CD4-positive, alpha-beta T cell (primary cell): ENCODE measurements around the gene DENND4A. TPM values are rescaled to one million over a fixed set of nuclear protein-coding genes. Genes with fewer than 3 reads are reported as not detected.
A peak's percentile ranks its signal among the peaks of the same experiment; 100 is the strongest.
"Not testable (repeated sequence)": the region's sequence is repeated elsewhere in the genome, so short reads cannot be mapped to it uniquely, and the experiment has no call there.

ENCODE experiments used
- ATAC-seq: fragments of 200-7000 bp; cut with Tn5 transposase; one replicate; pipeline ENCODE4 v1.10.0; 2022; ENCODE audit warnings: mild to moderate bottlenecking; ENCODE audit not compliant: poor library complexity
- CTCF ChIA-PET: fragments of 350-600 bp; sonication (Branson Sonifier 250); formaldehyde crosslinking; loops from one replicate; lab custom pipeline; 2021; ENCODE audit warnings: antibody characterized with exemption, inconsistent platforms; lab: Charles Lee
- POLR2A ChIA-PET: fragments of 350-600 bp; sonication (Branson Sonifier 250); formaldehyde crosslinking; loops from one replicate; lab custom pipeline; 2021; ENCODE audit warnings: antibody characterized with exemption, inconsistent platforms; lab: Charles Lee
- DNase-seq, 14 experiments: peaks; one replicate each; pipeline ENCODE4 v3.0.0-alpha.2; 2013 to 2020; ENCODE audit warnings: mixed read lengths in 2 of 14
- H3K27ac ChIP-seq, 2 donors: one replicate each; pipeline versions ENCODE4 v1.5.1 to v1.7.0; 2013; ENCODE audit warnings: low read length in 2 of 2, low read depth in 1 of 2, mild to moderate bottlenecking in 1 of 2
- H3K27me3 ChIP-seq, 2 experiments: 1 replicate in 1 of 2; 2 replicates in 1 of 2; pipeline versions ENCODE4 v1.6.1 to v1.7.0; 2013; ENCODE audit warnings: low read length in 2 of 2, control low read depth in 1 of 2, mild to moderate bottlenecking in 1 of 2, moderate library complexity in 1 of 2; ENCODE audit not compliant: insufficient read depth in 2 of 2, control insufficient read depth in 1 of 2
- H3K36me3 ChIP-seq: one replicate; pipeline ENCODE4 v1.6.1; 2013; ENCODE audit warnings: low read length, control low read depth; ENCODE audit not compliant: insufficient read depth
- H3K4me1 ChIP-seq: one replicate; pipeline ENCODE4 v1.6.1; 2013; ENCODE audit warnings: low read length, control low read depth; ENCODE audit not compliant: insufficient read depth
- H3K4me3 ChIP-seq: one replicate; pipeline ENCODE4 v1.5.1; 2013; ENCODE audit warnings: mild to moderate bottlenecking, low read length, moderate library complexity
- H3K9me3 ChIP-seq, 2 experiments: 1 replicate in 1 of 2; 2 replicates in 1 of 2; pipeline versions ENCODE4 v1.6.1 to v1.7.0; 2013; ENCODE audit warnings: low read length in 2 of 2, mild to moderate bottlenecking in 2 of 2, control low read depth in 1 of 2, moderate library complexity in 1 of 2; ENCODE audit not compliant: control insufficient read depth in 1 of 2, insufficient read depth in 1 of 2
- H3K27ac Mint-ChIP-seq: one replicate; pipeline ENCODE4 v1.8.0; 2020; ENCODE audit warnings: mixed read lengths
- H3K27me3 Mint-ChIP-seq: one replicate; pipeline ENCODE4 v1.8.0; 2021; ENCODE audit warnings: mixed read lengths
- H3K36me3 Mint-ChIP-seq: one replicate; pipeline ENCODE4 v1.8.0; 2021; ENCODE audit warnings: low read depth, mixed read lengths
- H3K4me1 Mint-ChIP-seq: one replicate; pipeline ENCODE4 v1.8.0; 2021; ENCODE audit warnings: low read depth, mixed read lengths
- H3K4me3 Mint-ChIP-seq: one replicate; pipeline ENCODE4 v1.8.0; 2020; ENCODE audit warnings: mild to moderate bottlenecking, mixed read lengths
- H3K9me3 Mint-ChIP-seq: one replicate; pipeline ENCODE4 v1.8.0; 2020; ENCODE audit warnings: mixed read lengths
- intact Hi-C, 2 experiments: fragments of 100-400 bp; cut with DNase I in 1 of 2; cut with micrococcal nuclease in 1 of 2; formaldehyde crosslinking; loops; one replicate each; pipeline versions ENCODE4 v1.15.1 to v1.9.0; 2023 to 2025; cut with DNase I, micrococcal nuclease
- total RNA-seq, 174 experiments: library from RNA in 2 of 174; stranded (reverse) in 2 of 174; gene quantifications; one replicate each; pipeline ENCODE4 v1.2.3 and lab custom pipeline; 2021 to 2026
- TF ChIP-seq, protein P1 (sequence below): fragments of 200-600 bp; IDR thresholded peaks from one replicate; pipeline ENCODE4 v1.8.0; 2022; ENCODE audit warnings: antibody characterized with exemption, mild to moderate bottlenecking

DENND4A gene
- total RNA-seq, 2 experiments from 2014 or later = 64.1 to 69.6 TPM

DNA sequence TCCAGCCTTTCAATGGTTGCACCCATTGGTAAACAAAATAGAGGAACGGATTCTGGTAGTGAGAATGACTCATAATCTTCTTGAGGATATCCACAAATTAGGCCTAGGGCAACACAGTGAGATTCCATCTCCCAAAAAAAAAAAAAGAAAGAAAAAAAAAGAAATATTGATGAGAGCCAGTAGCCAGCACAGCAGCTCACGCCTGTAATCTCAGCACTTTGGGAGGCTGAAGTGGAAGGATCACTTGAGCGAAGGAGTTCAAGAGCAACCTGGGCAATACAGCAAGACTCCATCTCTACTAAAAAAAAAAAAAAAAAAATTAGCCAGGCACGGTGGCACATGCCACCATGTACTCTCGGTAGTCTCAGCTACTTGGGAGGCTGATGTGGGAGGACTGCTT, 51.9 kb downstream of the DENND4A start:
- no peaks in the 10 kb centered on the region for H3K9me3 ChIP-seq
- CTCF ChIA-PET = interaction anchor here (0.8 kb wide), 1 partner anchor 97 kb away, joined by 3 read pairs; no protein-coding TSS in a partner anchor
- peaks cover 88% of the 10 kb centered on the region for H3K36me3 Mint-ChIP-seq
- H3K36me3 ChIP-seq = peaks cover 61% of the 10 kb centered on the region
- peaks cover 6% of the 10 kb centered on the region for H3K4me1 Mint-ChIP-seq
- intact Hi-C loops = loop anchor here in 1 of 2 experiments (5.0 kb wide), 1 partner anchor 42 kb away; no protein-coding TSS in a partner anchor
- H3K4me3 ChIP-seq = no peak overlapping the region
- DNase-seq (no peak), ATAC-seq (no peak)
- no peaks in the 10 kb centered on the region for H3K4me1 ChIP-seq
- H3K27ac Mint-ChIP-seq = peak overlapping the region; percentile 9
- no peaks in the 10 kb centered on the region for H3K27me3 Mint-ChIP-seq
- H3K27me3 ChIP-seq = no peaks in the 10 kb centered on the region
- H3K4me3 Mint-ChIP-seq = no peak overlapping the region
- POLR2A ChIA-PET = no interaction called here
- TF ChIP-seq, protein P1, sequence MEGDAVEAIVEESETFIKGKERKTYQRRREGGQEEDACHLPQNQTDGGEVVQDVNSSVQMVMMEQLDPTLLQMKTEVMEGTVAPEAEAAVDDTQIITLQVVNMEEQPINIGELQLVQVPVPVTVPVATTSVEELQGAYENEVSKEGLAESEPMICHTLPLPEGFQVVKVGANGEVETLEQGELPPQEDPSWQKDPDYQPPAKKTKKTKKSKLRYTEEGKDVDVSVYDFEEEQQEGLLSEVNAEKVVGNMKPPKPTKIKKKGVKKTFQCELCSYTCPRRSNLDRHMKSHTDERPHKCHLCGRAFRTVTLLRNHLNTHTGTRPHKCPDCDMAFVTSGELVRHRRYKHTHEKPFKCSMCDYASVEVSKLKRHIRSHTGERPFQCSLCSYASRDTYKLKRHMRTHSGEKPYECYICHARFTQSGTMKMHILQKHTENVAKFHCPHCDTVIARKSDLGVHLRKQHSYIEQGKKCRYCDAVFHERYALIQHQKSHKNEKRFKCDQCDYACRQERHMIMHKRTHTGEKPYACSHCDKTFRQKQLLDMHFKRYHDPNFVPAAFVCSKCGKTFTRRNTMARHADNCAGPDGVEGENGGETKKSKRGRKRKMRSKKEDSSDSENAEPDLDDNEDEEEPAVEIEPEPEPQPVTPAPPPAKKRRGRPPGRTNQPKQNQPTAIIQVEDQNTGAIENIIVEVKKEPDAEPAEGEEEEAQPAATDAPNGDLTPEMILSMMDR = no peak
- H3K27ac ChIP-seq = no peak overlapping the region
- H3K9me3 Mint-ChIP-seq = no peaks in the 10 kb centered on the region

DNA sequence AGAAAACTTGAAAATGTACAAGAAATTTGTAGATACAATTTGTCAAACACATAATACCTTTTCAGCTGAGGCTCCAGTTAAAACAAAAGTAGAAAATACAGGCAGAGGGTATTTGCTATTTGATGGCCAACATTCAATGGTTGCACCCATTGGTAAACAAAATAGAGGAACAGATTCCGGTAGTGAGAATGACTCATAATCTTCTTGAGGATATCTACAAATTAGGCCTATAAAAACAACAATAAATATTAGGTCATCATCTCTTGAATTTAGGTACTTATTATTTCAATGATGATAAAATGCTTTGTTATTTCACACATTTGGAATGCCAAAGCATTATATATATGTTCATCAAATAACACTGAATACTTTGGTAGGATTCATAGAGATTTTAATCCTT, 53.4 kb downstream of the DENND4A start:
- H3K36me3 ChIP-seq = peaks cover 61% of the 10 kb centered on the region
- H3K27me3 ChIP-seq = no peaks in the 10 kb centered on the region
- CTCF ChIA-PET = interaction anchor here (1.0 to 1.1 kb wide), 2 partner anchors 34 to 90 kb away, joined by 3 read pairs; no protein-coding TSS in a partner anchor

DNA sequence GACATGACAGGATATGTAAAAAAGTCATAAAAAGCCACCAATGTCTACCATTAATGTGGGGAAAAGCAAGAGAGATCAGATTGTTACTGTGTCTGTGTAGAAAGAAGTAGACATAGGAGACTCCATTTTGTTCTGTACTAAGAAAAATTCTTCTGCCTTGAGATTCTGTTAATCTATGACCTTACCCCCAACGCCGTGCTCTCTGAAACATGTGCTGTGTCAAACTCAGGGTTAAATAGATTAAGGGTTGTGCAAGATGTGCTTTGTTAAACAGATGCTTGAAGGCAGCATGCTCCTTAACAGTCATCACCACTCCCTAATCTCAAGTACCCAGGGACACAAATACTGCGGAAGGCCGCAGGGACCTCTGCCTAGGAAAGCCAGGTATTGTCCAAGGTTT, 58.5 kb downstream of the DENND4A start:
- H3K4me3 Mint-ChIP-seq, H3K9me3 Mint-ChIP-seq, H3K4me1 Mint-ChIP-seq, H3K27me3 Mint-ChIP-seq, POLR2A ChIA-PET, H3K27me3 ChIP-seq, ATAC-seq, DNase-seq, H3K9me3 ChIP-seq, intact Hi-C loops, H3K27ac Mint-ChIP-seq, H3K4me3 ChIP-seq, H3K4me1 ChIP-seq, H3K27ac ChIP-seq, CTCF ChIA-PET: not testable (repeated sequence)
- H3K36me3 Mint-ChIP-seq = peaks cover 86% of the 10 kb centered on the region
- H3K36me3 ChIP-seq = peaks cover 46% of the 10 kb centered on the region

More for the DNA sequence above, 53.4 kb downstream of the DENND4A start:
- Mint-ChIP-seq H3K27ac (no peak overlapping the region), H3K4me1 (peaks cover under 1% of the 10 kb centered on the region), H3K27me3 (no peaks in the 10 kb centered on the region), H3K4me3 (no peak overlapping the region), H3K9me3 (no peaks in the 10 kb centered on the region), H3K36me3 (peaks cover 93% of the 10 kb centered on the region)
- Histone ChIP-seq H3K9me3 (no peaks in the 10 kb centered on the region), H3K4me3 (no peak overlapping the region), H3K27ac (no peak overlapping the region), H3K4me1 (no peaks in the 10 kb centered on the region)
- intact Hi-C loops = no loop called here
- no peak for ATAC-seq
- POLR2A ChIA-PET = no interaction called here
- no peak for DNase-seq
- TF ChIP-seq, protein P1 = no peak

DNA sequence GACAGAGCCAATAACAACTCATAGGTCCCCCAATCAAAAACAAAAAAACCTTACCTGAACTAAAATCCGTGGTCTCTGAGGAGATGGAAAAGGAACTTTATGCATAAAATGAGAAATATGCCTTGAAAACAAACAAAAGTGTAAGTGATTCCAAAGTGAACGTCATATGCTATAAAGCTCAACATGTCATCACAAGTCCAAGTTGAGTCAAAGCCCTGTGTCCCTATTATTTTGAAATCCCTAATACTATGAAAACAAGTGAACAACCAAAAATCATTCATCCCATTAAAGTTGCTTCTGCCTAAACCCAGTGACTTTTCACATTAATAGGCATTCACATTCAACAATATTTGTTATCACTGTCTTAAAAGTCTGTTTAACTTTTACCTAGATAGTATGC, 59.4 kb downstream of the DENND4A start:
- H3K27ac ChIP-seq = no peak overlapping the region
- POLR2A ChIA-PET = no interaction called here

More for the DNA sequence above, 59.4 kb downstream of the DENND4A start:
- H3K4me1 Mint-ChIP-seq = no peaks in the 10 kb centered on the region
- H3K27me3 Mint-ChIP-seq = no peaks in the 10 kb centered on the region
- Histone ChIP-seq H3K27me3 (no peaks in the 10 kb centered on the region), H3K4me3 (no peak overlapping the region), H3K36me3 (peaks cover 42% of the 10 kb centered on the region), H3K4me1 (no peaks in the 10 kb centered on the region), H3K9me3 (no peaks in the 10 kb centered on the region)
- H3K36me3 Mint-ChIP-seq = peaks cover 79% of the 10 kb centered on the region
- CTCF ChIA-PET = no interaction called here
- no peak for DNase-seq
- no peaks in the 10 kb centered on the region for H3K9me3 Mint-ChIP-seq
- no peak overlapping the region for H3K4me3 Mint-ChIP-seq
- intact Hi-C loops = no loop called here
- no peak for ATAC-seq
- TF ChIP-seq, protein P1 = no peak
- H3K27ac Mint-ChIP-seq = no peak overlapping the region
